Chondrocyte (in vitro differentiated cells): ENCODE data around the gene TBCE. TPM values are rescaled to one million over a fixed set of nuclear protein-coding genes. Genes with fewer than 3 reads are reported as not detected.

ENCODE experiments used
- DNase-seq: peaks from one replicate; pipeline ENCODE4 v3.0.0; 2021; ENCODE audit warnings: mixed read lengths, low spot score
- H3K27ac Mint-ChIP-seq: one replicate; pipeline ENCODE4 v1.8.0; 2021; ENCODE audit warnings: mild to moderate bottlenecking, moderate library complexity, mixed read lengths; ENCODE audit not compliant: unreplicated experiment
- H3K27me3 Mint-ChIP-seq: 2 replicates; pipeline ENCODE4 v1.8.0; 2021; ENCODE audit warnings: low read depth, mixed read lengths
- H3K36me3 Mint-ChIP-seq: 2 replicates; pipeline ENCODE4 v1.8.0; 2021; ENCODE audit warnings: low read depth, mixed read lengths
- H3K4me1 Mint-ChIP-seq: 2 replicates; pipeline ENCODE4 v1.8.0; 2021; ENCODE audit warnings: low read depth, mild to moderate bottlenecking, mixed read lengths
- H3K4me3 Mint-ChIP-seq: one replicate; pipeline ENCODE4 v1.8.0; 2021; ENCODE audit warnings: mild to moderate bottlenecking, moderate library complexity, mixed read lengths; ENCODE audit not compliant: unreplicated experiment
- H3K9me3 Mint-ChIP-seq: 2 replicates; pipeline ENCODE4 v1.8.0; 2021; ENCODE audit warnings: low read depth, mixed read lengths
- total RNA-seq: library from RNA; stranded (reverse); gene quantifications from 3 replicates; pipeline ENCODE4 v1.2.1, GENCODE V29; 2021
- TF ChIP-seq, protein P1 (sequence below): fragments of 200-600 bp; sonication (generic); IDR thresholded peaks from 2 replicates; pipeline ENCODE4 v1.5.0; 2021; ENCODE audit warnings: antibody characterized with exemption, mild to moderate bottlenecking, moderate library complexity

TBCE gene
- total RNA-seq, 1 donor from 2014 or later, result 23.2 TPM

DNA sequence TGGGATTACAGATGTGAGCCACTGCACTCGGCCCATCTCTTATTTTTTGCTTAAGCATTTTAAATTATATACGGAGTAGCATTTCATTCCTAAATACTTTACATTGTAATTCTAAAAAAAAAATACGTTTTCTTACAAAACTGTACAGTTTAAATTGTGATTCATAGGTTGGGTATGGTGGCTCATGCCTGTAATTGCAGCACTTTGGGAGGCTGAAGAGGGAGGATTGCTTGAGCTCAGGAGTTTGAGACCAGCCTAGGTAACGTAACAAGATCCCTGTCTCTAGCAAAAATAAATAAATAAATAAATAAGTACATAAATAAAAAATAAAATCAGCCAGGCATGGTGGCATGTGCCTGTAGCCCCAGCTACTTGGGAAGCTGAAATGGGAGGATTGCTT is 24.6 kb downstream of the TBCE start:
- TF ChIP-seq, protein P1, sequence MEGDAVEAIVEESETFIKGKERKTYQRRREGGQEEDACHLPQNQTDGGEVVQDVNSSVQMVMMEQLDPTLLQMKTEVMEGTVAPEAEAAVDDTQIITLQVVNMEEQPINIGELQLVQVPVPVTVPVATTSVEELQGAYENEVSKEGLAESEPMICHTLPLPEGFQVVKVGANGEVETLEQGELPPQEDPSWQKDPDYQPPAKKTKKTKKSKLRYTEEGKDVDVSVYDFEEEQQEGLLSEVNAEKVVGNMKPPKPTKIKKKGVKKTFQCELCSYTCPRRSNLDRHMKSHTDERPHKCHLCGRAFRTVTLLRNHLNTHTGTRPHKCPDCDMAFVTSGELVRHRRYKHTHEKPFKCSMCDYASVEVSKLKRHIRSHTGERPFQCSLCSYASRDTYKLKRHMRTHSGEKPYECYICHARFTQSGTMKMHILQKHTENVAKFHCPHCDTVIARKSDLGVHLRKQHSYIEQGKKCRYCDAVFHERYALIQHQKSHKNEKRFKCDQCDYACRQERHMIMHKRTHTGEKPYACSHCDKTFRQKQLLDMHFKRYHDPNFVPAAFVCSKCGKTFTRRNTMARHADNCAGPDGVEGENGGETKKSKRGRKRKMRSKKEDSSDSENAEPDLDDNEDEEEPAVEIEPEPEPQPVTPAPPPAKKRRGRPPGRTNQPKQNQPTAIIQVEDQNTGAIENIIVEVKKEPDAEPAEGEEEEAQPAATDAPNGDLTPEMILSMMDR, result no peak
- Mint-ChIP-seq H3K4me3 (no peak overlapping the region), H3K4me1 (peaks cover 10% of the 10 kb centered on the region), H3K36me3 (peaks cover 6% of the 10 kb centered on the region), H3K9me3 (peaks cover 4% of the 10 kb centered on the region), H3K27ac (no peak overlapping the region), H3K27me3 (no peaks in the 10 kb centered on the region)
- no peak for DNase-seq

DNA sequence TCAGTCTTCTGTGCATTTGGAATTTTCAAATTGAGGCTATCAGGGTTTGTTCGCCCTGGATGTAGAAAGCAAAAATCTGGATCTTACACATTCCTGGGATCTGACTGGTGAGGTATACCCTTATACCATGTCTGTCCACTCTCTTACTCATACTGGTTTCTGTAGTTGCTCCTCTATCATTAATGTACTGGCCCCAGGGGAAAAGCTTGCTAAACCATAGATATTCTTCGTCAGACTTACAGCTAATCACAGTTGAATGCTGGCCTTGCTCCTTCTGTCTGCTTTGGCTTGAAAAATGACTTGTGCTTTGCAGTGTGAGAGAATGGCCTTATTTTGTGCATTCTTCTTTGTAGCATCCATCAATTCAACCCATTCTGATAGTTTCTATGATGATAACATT is 30.5 kb downstream of the TBCE start:
- H3K36me3 Mint-ChIP-seq, result peaks cover 2% of the 10 kb centered on the region
- no peak for DNase-seq
- peaks cover 31% of the 10 kb centered on the region for H3K4me1 Mint-ChIP-seq
- H3K27me3 Mint-ChIP-seq, result no peaks in the 10 kb centered on the region
- H3K27ac Mint-ChIP-seq, result peak overlapping the region; percentile 37
- H3K4me3 Mint-ChIP-seq, result no peak overlapping the region
- TF ChIP-seq, protein P1, result no peak
- H3K9me3 Mint-ChIP-seq, result no peaks in the 10 kb centered on the region

DNA sequence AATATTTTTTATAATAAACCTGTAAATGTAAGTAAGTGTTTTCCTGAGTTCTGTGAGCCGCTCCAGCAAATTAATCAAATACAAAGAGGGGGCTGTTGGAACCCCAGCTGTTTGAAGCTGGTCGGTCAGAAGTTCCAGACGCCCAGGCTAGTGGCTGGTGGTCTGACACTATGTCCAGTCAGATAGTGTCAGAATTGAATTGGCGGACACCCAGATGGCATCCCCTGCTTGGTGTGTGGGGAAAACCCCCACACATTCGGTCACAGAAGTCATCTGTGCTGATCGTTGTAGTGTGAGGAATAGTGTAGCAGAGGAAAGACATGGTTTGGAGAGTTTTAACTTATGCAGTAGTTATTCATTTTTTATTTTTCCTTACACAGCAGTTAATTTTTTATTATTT is 32.4 kb downstream of the TBCE start:
- Mint-ChIP-seq H3K27me3 (no peaks in the 10 kb centered on the region), H3K27ac (no peak overlapping the region), H3K4me3 (no peak overlapping the region), H3K36me3 (peaks cover 4% of the 10 kb centered on the region), H3K4me1 (peaks cover 37% of the 10 kb centered on the region), H3K9me3 (no peaks in the 10 kb centered on the region)
- no peak for DNase-seq
- TF ChIP-seq, protein P1, result no peak

DNA sequence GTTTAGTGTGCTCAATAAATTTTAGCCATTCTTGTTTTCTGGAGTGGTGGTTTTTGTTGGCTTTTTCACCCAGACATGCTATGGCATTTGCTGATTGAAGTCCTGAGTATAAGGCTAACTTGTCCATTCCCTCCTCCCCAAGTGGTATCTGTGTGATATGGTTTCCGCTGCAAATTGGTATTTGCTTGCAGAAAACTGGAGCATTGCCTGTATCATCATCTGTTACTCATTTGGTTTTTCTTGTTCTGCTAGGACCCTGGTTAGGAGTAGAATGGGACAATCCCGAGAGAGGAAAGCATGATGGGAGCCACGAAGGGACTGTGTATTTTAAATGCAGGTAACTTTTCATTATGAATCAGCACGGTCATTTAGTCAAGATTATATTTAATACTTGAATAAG is 34.0 kb downstream of the TBCE start:
- DNase-seq, result no peak
- no peak overlapping the region for H3K27ac Mint-ChIP-seq
- no peaks in the 10 kb centered on the region for H3K9me3 Mint-ChIP-seq
- no peaks in the 10 kb centered on the region for H3K27me3 Mint-ChIP-seq
- H3K4me3 Mint-ChIP-seq, result no peak overlapping the region
- TF ChIP-seq, protein P1, result no peak
- H3K4me1 Mint-ChIP-seq, result peaks cover 35% of the 10 kb centered on the region
- H3K36me3 Mint-ChIP-seq, result peaks cover 4% of the 10 kb centered on the region

DNA sequence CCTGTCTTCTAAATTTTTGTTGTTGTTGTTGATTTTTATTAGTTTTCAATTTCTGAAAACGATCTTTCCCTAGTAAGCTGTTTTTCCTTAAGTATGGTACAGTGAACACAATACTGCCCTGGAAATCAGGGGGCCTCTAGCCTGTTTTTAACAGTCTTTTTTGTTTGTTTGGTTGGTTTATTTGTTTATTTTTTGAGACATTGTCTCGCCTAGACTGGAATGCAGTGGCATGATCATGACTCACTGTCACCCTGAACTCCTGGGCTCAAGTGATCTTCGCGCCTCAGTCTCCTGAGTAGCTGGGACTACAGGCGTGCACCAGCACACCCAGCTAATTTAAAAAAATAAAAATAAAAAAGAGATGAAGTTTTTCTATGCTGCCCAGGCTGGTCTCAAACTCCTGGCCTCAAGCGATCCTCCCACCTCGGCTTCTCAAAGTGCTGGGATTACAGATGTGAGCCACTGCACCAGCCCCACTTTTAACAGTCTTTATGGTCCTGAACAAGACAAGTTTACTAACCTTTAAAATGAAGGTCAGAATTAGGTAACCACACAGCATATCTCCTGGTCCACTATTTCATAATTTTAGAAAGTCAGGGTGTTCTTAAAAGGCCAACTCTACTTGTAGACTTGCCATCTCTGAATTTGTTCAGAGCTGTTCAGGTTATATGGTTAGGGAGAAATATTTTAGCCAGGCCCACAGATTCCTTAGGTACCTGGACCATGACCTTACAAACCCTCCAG is 35.4 kb downstream of the TBCE start:
- TF ChIP-seq, protein P1, result no peak
- DNase-seq, result no peak
- no peaks in the 10 kb centered on the region for H3K9me3 Mint-ChIP-seq
- H3K27me3 Mint-ChIP-seq, result no peaks in the 10 kb centered on the region
- peaks cover 4% of the 10 kb centered on the region for H3K36me3 Mint-ChIP-seq
- peaks cover 29% of the 10 kb centered on the region for H3K4me1 Mint-ChIP-seq
- H3K4me3 Mint-ChIP-seq, result no peak overlapping the region
- H3K27ac Mint-ChIP-seq, result peak overlapping the region; percentile 41
